Activated CD4-positive, alpha-beta T cell treated with anti-CD3 and anti-CD28 coated beads, Interleukin-2, amount 50 U/mL, for 1 hour (primary cell): Measurements from ENCODE around the gene VAMP2.

ENCODE experiments used
- DNase-seq: peaks from one replicate; pipeline ENCODE4 v3.0.0-alpha.2; 2020

Gene VAMP2

GRCh38 chr17:8141741-8142140, 21.0 kb downstream of the VAMP2 start:
- no peak for DNase-seq

- no peak for DNase-seq
These were observed 21.7 kb downstream of the VAMP2 start for GRCh38 chr17:8141045-8141444.

- DNase-seq: no peak
These were observed 22.4 kb downstream of the VAMP2 start for GRCh38 chr17:8140065-8141029.

DNA sequence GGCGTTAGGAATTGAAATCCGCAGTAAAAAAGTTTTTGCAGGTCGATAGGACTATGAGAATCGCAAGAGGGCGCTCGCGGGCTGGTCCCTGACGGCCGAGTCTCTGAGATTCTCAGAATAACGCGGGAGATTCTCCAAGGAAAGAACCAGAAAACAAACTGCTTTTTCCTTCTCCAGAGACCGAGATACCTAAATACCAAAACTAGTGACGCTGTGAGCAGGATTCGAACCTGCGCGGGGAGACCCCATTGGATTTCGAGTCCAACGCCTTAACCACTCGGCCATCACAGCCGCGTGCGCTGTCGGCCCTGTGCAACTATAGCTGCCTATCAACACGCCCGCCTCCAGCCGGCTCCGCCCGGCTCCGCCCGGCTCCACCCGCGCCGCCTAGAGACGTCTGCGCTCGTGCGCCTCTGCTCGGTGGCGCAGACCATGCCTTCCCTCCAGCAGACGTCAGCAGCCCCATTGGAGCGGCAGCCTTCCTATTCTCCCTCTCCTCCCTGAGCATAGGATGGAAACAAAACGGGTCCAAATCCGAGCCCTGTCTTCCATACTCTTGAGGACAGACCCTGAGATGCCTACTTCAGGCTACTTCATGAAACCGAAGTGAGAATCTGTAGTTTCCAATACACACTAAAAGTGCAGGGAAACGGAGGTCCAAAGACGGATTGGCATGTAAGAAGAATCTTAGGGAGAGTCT, 23.9 kb downstream of the VAMP2 start:
- peak; percentile 91 for DNase-seq

DNA sequence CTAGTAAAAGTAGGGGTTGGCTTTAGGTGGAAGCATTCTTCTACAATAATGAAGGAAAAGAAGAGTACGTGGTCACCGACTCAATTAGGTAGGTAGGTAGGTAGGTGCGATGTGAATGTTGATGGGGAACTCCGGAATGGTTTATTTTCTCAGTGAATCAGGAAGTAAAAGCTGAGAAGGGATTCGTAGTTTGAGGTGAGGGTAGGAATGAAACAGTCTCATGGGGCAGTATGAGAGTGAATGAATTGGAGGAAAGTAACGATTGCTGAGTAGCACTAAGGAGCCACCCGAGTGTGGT, 24.4 kb downstream of the VAMP2 start:
- no peak for DNase-seq

- DNase-seq: no peak
These were observed 24.9 kb downstream of the VAMP2 start for GRCh38 chr17:8137645-8138373.

GRCh38 chr17:8133941-8134340, 28.8 kb downstream of the VAMP2 start:
- no peak for DNase-seq

DNA sequence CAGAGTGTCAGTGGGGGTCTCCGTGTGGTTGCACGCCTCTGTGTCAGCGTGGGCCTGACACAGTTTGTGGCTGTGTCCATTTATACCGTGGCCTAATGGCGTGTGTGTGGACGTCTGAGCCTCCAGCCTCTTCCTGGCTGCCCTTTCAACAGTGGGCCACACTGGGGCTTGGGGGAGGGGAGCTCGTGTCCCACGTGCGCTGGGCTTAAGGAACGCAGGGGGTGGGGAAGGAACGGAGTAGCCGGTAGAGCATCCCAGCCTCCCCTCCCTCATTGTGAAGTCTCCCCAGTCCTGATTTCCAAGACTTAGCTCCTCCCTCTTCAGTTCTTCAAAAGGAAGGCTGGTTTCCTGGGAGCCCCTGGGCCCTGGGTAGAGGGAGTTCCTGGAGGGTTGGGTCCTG, 29.3 kb downstream of the VAMP2 start:
- DNase-seq: no peak

GRCh38 chr17:8131844-8132441, 30.8 kb downstream of the VAMP2 start:
- DNase-seq: no peak

- no peak for DNase-seq
These were observed 34.5 kb downstream of the VAMP2 start for GRCh38 chr17:8128125-8128784.

- no peak for DNase-seq
These were observed 36.2 kb downstream of the VAMP2 start for GRCh38 chr17:8126491-8127066.

GRCh38 chr17:8125947-8126490, 36.7 kb downstream of the VAMP2 start:
- no peak for DNase-seq

DNA sequence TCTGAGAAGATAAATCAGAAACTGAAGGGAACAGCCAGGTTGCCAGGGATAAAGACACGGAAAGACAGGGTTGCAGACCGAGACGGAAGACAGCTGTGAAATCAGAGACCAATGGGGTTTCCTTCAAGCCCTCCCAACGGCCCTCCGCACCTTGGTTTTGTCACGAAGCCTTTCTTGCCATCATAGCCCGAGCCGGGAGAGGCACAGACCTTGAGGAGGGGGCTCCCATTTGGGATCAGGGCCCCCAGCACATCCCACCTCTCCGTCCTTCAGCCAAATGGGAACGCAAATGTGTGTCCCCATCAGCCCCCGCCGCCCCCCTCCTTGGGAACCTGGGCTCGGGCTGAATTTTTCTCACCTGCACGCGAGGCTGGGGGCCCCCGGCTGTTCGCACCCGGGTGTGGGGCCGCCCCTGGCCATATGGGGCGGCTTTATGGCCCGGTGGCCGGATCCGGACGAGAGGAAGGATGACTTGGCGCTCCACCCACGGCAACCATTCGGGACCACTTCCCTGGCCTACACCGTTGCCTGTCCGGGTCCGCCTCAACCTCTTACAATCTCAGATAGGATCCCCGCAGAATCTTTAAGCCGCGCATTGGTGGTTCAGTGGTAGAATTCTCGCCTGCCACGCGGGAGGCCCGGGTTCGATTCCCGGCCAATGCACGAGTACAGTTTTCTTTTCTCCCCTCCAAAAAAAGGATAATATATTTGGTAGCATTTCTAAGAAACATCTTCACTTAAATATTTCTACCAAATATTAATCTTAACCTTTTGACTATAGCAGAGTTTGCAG, 37.4 kb downstream of the VAMP2 start:
- DNase-seq: peak; percentile 87

DNA sequence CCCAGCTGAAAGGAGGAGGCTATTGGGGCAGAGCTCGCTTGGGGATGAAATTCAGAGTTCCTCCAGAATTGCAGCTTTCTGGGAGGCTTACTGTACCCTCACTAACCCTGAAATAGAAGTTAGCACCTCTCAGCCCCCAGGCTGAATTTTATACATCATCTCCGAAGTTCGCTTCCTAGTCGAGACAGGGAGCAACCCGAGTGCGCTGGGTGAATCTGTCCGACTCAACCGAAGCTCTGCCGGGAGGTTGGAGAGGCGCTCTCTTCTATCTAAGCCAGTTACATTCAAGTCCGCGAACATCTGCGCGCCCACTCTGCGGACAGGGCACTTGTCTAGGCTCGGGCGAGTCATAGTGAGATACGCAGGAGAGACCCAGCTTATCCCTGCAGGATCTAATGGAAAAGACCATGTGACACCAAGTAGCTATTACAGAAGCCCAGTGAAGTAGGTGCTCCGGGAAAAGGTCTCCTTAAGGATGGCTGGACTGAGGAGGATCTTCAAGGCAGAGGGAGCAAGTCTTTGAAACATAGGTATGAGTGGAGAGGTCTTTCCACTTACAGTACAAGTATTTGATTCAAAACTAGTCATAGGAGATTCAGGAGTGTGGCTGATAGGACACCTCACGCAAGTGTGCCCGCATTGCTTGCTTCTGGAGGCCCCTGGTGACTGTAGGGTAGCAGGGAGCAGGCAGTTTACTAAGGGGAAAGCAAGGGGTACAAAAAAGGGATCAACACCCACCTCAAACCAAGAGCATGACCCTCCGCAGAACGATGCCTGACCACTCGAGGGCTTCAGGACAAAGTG, 38.2 kb downstream of the VAMP2 start:
- DNase-seq: no peak

DNA sequence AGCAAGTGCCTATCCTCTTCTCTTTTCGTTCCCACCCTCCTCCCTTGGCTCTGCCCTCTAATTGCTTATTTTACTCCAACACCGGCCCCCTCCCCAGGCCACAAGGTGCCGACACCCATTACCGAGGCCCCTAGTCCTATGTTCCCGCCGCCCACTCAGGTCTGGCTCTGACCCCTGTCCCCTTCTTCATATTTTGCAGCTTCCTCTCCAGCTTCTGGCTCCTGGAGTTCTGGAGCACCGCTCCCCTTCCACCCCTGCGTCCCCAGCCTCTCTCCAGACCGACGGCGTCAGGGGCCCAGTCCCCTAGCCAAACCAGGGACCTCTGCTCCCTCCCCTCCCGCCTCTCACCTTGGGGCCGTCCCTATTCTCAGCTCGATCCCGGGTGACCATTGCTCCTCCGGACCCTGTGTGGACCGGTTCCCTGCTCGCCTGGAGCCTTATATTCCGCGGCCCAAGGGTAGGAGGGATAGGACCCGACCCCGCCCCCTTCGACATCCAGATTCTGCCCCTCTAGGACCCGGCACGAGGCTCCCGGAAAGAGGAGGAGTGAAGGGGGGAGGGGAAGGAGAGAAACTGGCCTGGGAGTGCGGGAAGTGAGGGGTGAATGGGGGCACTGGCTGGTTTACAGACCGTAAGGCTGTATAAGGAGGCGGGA, 38.9 kb downstream of the VAMP2 start, which contains the start of gene HES7:
Gene HES7, minus strand, starts transcription at position 412 of the 655 bp plus-strand sequence. Its CDS starts 22 bp downstream, at position 390.
- DNase-seq: no peak

GRCh38 chr17:8122924-8123694, 39.6 kb downstream of the VAMP2 start:
- DNase-seq: no peak

DNA sequence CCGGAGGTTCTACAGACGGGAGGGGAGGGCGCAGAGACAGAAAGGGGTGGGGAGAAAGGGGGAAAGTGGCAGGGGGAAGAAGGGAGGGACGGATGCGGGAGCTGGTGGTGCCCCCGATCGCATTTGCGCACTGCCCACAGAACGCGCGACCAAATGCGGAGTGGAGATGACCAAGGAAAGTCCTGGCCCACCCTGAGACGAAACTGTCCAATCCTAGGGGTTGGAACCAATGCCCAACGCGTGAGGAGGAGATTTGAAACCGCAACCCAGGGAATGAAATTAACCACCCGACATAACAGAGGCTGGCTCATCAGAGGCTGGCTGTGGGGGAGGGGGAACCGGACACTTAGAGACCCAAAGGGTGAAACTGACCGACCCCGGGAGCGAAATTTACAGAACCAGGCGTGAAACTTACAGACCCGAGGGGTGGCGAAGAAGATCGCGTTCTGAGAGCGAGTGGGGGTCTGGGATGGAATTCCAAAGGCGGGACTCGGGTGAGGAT, 40.3 kb downstream of the VAMP2 start:
- no peak for DNase-seq

DNA sequence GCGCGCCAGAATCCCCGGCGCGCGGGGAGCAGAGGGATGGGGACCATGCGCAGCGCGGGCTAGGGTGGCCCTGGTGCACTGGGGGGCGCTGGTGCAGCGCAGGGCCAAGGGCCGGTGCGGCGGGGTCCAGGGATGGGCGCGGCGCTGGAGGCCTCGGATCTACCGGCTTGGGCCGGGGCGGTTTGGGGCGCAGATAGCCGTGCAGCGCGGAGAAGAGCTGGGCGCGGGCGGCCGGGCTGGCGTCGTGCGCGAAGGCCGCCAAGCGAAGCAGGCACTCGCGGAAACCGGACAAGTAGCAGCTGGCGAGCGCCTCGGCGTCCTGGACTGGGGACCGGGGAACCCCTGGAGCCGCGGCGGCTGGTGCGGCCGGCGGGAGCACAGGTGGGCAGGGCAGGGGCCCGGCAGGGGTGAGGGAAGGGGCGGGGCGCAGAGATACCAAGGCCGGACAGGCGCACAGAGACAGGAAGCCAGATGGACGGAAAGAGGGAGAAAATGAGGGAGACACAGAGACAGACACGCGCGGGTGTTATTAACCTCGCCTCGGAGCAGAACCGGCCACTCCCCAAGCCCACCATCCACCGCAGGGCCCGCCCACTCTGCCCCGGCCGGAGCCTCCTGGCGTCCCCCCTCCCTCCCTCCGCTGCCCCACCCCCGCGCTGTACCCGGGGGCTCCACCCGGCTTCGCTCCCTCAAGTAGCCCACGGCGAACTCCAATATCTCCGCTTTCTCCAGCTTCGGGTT, 40.9 kb downstream of the VAMP2 start:
- no peak for DNase-seq
